ENCODE results near the gene LRCH3. TPM values are rescaled to one million over a fixed set of nuclear protein-coding genes. Genes with fewer than 3 reads are reported as not detected.

LRCH3 gene
- total and polyA plus RNA-seq, 2 experiments from 2014 or later: 22.5 to 38.5 TPM

- peaks cover 8% of the 10 kb centered on the region for H3K4me1 ChIP-seq (ENCODE audit: insufficient read depth)
- peaks cover 32% of the 10 kb centered on the region for H4K20me1 ChIP-seq (ENCODE audit: insufficient read depth, poor library complexity, severe bottlenecking)
These were observed 3.1 kb downstream of the LRCH3 start for GRCh38 chr3:197794115-197794514.

GRCh38 chr3:197795200-197795599, 4.1 kb downstream of the LRCH3 start:
- no peak for DNase-seq (ENCODE audit: low spot score)
- Histone ChIP-seq H2AFZ (no peak overlapping the region), H3K9me3 (ENCODE audit: low read depth) (no peaks in the 10 kb centered on the region), H3K36me3 (replicated peaks; ENCODE audit: insufficient read depth, low read depth) (no peaks in the 10 kb centered on the region), H3K4me2 (no peak overlapping the region), H3K4me3 (no peak overlapping the region), H3K9me2 (replicated peaks; ENCODE audit: insufficient read depth) (no peaks in the 10 kb centered on the region), H3K27me3 (no peaks in the 10 kb centered on the region), H3K79me2 (peaks cover 89% of the 10 kb centered on the region), H3K27ac (no peak overlapping the region), H3K4me1 (ENCODE audit: insufficient read depth) (peaks cover 8% of the 10 kb centered on the region), H4K20me1 (ENCODE audit: insufficient read depth, poor library complexity, severe bottlenecking) (peaks cover 43% of the 10 kb centered on the region)
- TF ChIP-seq CTCF (IDR thresholded peaks at IDR 0.05; ENCODE audit: poor library complexity): no peak
- TF ChIP-seq EZH2 (IDR thresholded peaks at IDR 0.05; ENCODE audit: borderline replicate concordance): no peak
- TF ChIP-seq EZH2phosphoT487 (IDR thresholded peaks at IDR 0.05; ENCODE audit: low read depth, severe bottlenecking, unreplicated experiment): no peak
- 92% methylated on average over 1 of the region's 1 CpG for WGBS (ENCODE audit: low lambda C conversion rate, missing lambda C conversion rate)

More at GRCh38 chr3:197794115-197794514, 3.1 kb downstream of the LRCH3 start:
- Histone ChIP-seq H3K4me2 (peak overlapping the region; percentile 75), H3K79me2 (peaks cover 78% of the 10 kb centered on the region), H3K9me3 (ENCODE audit: low read depth) (no peaks in the 10 kb centered on the region), H3K27ac (no peak overlapping the region), H2AFZ (no peak overlapping the region), H3K36me3 (replicated peaks; ENCODE audit: insufficient read depth, low read depth) (no peaks in the 10 kb centered on the region), H3K27me3 (no peaks in the 10 kb centered on the region), H3K4me3 (no peak overlapping the region), H3K9me2 (replicated peaks; ENCODE audit: insufficient read depth) (no peaks in the 10 kb centered on the region)
- WGBS (ENCODE audit: low lambda C conversion rate, missing lambda C conversion rate): 97% methylated on average over 1 of the region's 1 CpG
- DNase-seq (ENCODE audit: low spot score): no peak
- TF ChIP-seq EZH2 (IDR thresholded peaks at IDR 0.05; ENCODE audit: borderline replicate concordance) (no peak), CTCF (IDR thresholded peaks at IDR 0.05; ENCODE audit: poor library complexity) (no peak), EZH2phosphoT487 (IDR thresholded peaks at IDR 0.05; ENCODE audit: low read depth, severe bottlenecking, unreplicated experiment) (no peak)

- TF ChIP-seq EZH2phosphoT487 (IDR thresholded peaks at IDR 0.05; ENCODE audit: low read depth, severe bottlenecking, unreplicated experiment) (no peak), CTCF (IDR thresholded peaks at IDR 0.05; ENCODE audit: poor library complexity) (no peak), EZH2 (IDR thresholded peaks at IDR 0.05; ENCODE audit: borderline replicate concordance) (no peak)
- no peaks in the 10 kb centered on the region for H3K9me3 ChIP-seq (ENCODE audit: low read depth)
- no peak overlapping the region for H3K4me2 ChIP-seq
- H3K79me2 ChIP-seq: peaks cover 98% of the 10 kb centered on the region
- H3K9me2 ChIP-seq (replicated peaks; ENCODE audit: insufficient read depth): no peaks in the 10 kb centered on the region
- no peaks in the 10 kb centered on the region for H3K27me3 ChIP-seq
- H3K36me3 ChIP-seq (replicated peaks; ENCODE audit: insufficient read depth, low read depth): no peaks in the 10 kb centered on the region
- H3K27ac ChIP-seq: no peak overlapping the region
- H3K4me3 ChIP-seq: no peak overlapping the region
- H2AFZ ChIP-seq: no peak overlapping the region
- peaks cover 49% of the 10 kb centered on the region for H4K20me1 ChIP-seq (ENCODE audit: insufficient read depth, poor library complexity, severe bottlenecking)
- peaks cover 8% of the 10 kb centered on the region for H3K4me1 ChIP-seq (ENCODE audit: insufficient read depth)
- 60% methylated on average over 4 of the region's 4 CpGs for WGBS (ENCODE audit: low lambda C conversion rate, missing lambda C conversion rate)
- DNase-seq (ENCODE audit: low spot score): no peak
These were observed 5.0 kb downstream of the LRCH3 start for GRCh38 chr3:197796087-197796486.

GRCh38 chr3:197798863-197799262, 7.8 kb downstream of the LRCH3 start:
- Histone ChIP-seq H3K4me3 (no peak overlapping the region), H3K4me2 (no peak overlapping the region), H3K36me3 (replicated peaks; ENCODE audit: insufficient read depth, low read depth) (no peaks in the 10 kb centered on the region), H3K27me3 (no peaks in the 10 kb centered on the region), H3K9me3 (ENCODE audit: low read depth) (no peaks in the 10 kb centered on the region), H3K79me2 (peaks cover 100% of the 10 kb centered on the region), H3K4me1 (ENCODE audit: insufficient read depth) (no peaks in the 10 kb centered on the region), H4K20me1 (ENCODE audit: insufficient read depth, poor library complexity, severe bottlenecking) (peaks cover 64% of the 10 kb centered on the region), H2AFZ (no peak overlapping the region), H3K27ac (no peak overlapping the region), H3K9me2 (replicated peaks; ENCODE audit: insufficient read depth) (no peaks in the 10 kb centered on the region)
- TF ChIP-seq EZH2 (IDR thresholded peaks at IDR 0.05; ENCODE audit: borderline replicate concordance) (no peak), CTCF (IDR thresholded peaks at IDR 0.05; ENCODE audit: poor library complexity) (no peak), EZH2phosphoT487 (IDR thresholded peaks at IDR 0.05; ENCODE audit: low read depth, severe bottlenecking, unreplicated experiment) (no peak)
- 85% methylated on average over 3 of the region's 3 CpGs for WGBS (ENCODE audit: low lambda C conversion rate, missing lambda C conversion rate)
- DNase-seq (ENCODE audit: low spot score): no peak

Data from hepatocyte (in vitro differentiated cells).